IMR-90 (cell line): ENCODE data around the gene POGK. TPM values are rescaled to one million over a fixed set of nuclear protein-coding genes. Genes with fewer than 3 reads are reported as not detected.
A peak's percentile ranks its signal among the peaks of the same experiment; 100 is the strongest.

Experiments
- ATAC-seq: fragments of 200-7000 bp; cut with Tn5 transposase; 2 replicates; pipeline ENCODE4 v1.9.1; 2020; ENCODE audit warnings: low read depth, mild to moderate bottlenecking, moderate library complexity
- BruUV-seq: library from RNA; stranded (reverse); fragments of 400-500 nt; replicated peaks from 2 replicates; lab custom pipeline; 2021; lab: Mats Ljungman, UMichigan
- CTCF ChIA-PET: fragments of 300-600 bp; formaldehyde crosslinking; extraction: SDS; loops from one replicate; lab custom pipeline; 2021; ENCODE audit warnings: antibody characterized with exemption; lab: Yijun Ruan, JAX
- POLR2A ChIA-PET: fragments of 300-600 bp; sonication (Branson Sonifier 250); formaldehyde crosslinking; loops from one replicate; lab custom pipeline; 2022; ENCODE audit warnings: antibody characterized with exemption; ENCODE audit not compliant: unreplicated experiment; lab: Charles Lee
- DNase-seq: peaks from one replicate; pipeline ENCODE4 v3.0.0; 2013
- H2AFZ ChIP-seq: replicated peaks from 2 replicates; pipeline ENCODE3; 2013; ENCODE audit warnings: low read length, mild to moderate bottlenecking; ENCODE audit not compliant: poor library complexity
- H2AK5ac ChIP-seq: 2 replicates; pipeline ENCODE4 v1.6.1; 2013; ENCODE audit warnings: low read depth, low read length, inconsistent platforms
- H2AK9ac ChIP-seq: replicated peaks from 2 replicates; pipeline ENCODE3; 2013; ENCODE audit warnings: mild to moderate bottlenecking, low read depth, low read length, moderate library complexity; ENCODE audit not compliant: poor library complexity
- H2BK120ac ChIP-seq: 2 replicates; pipeline ENCODE4 v1.6.1; 2013; ENCODE audit warnings: low read depth, low read length, inconsistent platforms
- H2BK15ac ChIP-seq: 3 replicates; pipeline ENCODE4 v1.6.1; 2013; ENCODE audit warnings: low read depth, low read length, inconsistent platforms
- H2BK20ac ChIP-seq: 2 replicates; pipeline ENCODE4 v1.6.1; 2013; ENCODE audit warnings: low read depth, mild to moderate bottlenecking, inconsistent platforms, low read length, moderate library complexity
- H2BK5ac ChIP-seq: 2 replicates; pipeline ENCODE4 v1.6.1; 2013; ENCODE audit warnings: mild to moderate bottlenecking, low read depth, low read length, inconsistent platforms; ENCODE audit not compliant: poor library complexity, severe bottlenecking
- H3K14ac ChIP-seq: replicated peaks from 2 replicates; pipeline ENCODE4 v1.6.1; 2013; ENCODE audit warnings: low read depth, low read length, inconsistent platforms
- H3K18ac ChIP-seq: 2 replicates; pipeline ENCODE4 v1.6.1; 2013; ENCODE audit warnings: low read depth, low read length, control low read depth
- H3K23ac ChIP-seq: 2 replicates; pipeline ENCODE4 v1.6.1; 2013; ENCODE audit warnings: low read depth, low read length, inconsistent platforms
- H3K27ac ChIP-seq: 2 replicates; pipeline ENCODE4 v1.5.1; 2013; ENCODE audit warnings: mild to moderate bottlenecking, control low read depth, low read length; ENCODE audit not compliant: insufficient read depth
- H3K27me3 ChIP-seq: 2 replicates; pipeline ENCODE4 v1.6.1; 2013; ENCODE audit warnings: low read length; ENCODE audit not compliant: control insufficient read depth, insufficient read depth
- H3K36me3 ChIP-seq: 2 replicates; pipeline ENCODE4 v1.6.1; 2013; ENCODE audit warnings: low read length, mixed read lengths; ENCODE audit not compliant: control insufficient read depth, insufficient read depth
- H3K4ac ChIP-seq: 2 replicates; pipeline ENCODE4 v1.6.1; 2013; ENCODE audit warnings: low read depth, low read length, inconsistent platforms
- H3K4me1 ChIP-seq: 2 replicates; pipeline ENCODE4 v1.6.1; 2013; ENCODE audit warnings: low read length, mixed read lengths; ENCODE audit not compliant: control insufficient read depth, insufficient read depth
- H3K4me2 ChIP-seq: 2 replicates; pipeline ENCODE4 v1.6.1; 2013; ENCODE audit warnings: low read depth, mild to moderate bottlenecking, control low read depth, low read length, moderate library complexity
- H3K4me3 ChIP-seq: 2 replicates; pipeline ENCODE4 v1.5.1; 2013; ENCODE audit warnings: low read depth, mild to moderate bottlenecking, control low read depth, low read length, moderate library complexity; ENCODE audit not compliant: insufficient read depth
- H3K56ac ChIP-seq: 2 replicates; pipeline ENCODE4 v1.6.1; 2013; ENCODE audit warnings: low read length, inconsistent platforms; ENCODE audit not compliant: insufficient read depth; ENCODE audit errors: extremely low read depth
- H3K79me1 ChIP-seq, 2 experiments: 2 replicates each; pipeline ENCODE4 v1.6.1; 2013; ENCODE audit warnings: low read length in 2 of 2, inconsistent platforms in 1 of 2, low read depth in 1 of 2
- H3K9ac ChIP-seq: 2 replicates; pipeline ENCODE4 v1.6.1; 2013; ENCODE audit warnings: low read depth, low read length, control low read depth
- H3K9me1 ChIP-seq: 2 replicates; pipeline ENCODE4 v1.6.1; 2013; ENCODE audit warnings: low read length, inconsistent platforms; ENCODE audit not compliant: insufficient read depth
- H3K9me3 ChIP-seq: 2 replicates; pipeline ENCODE4 v1.6.1; 2013; ENCODE audit warnings: low read length; ENCODE audit not compliant: control insufficient read depth, insufficient read depth
- H4K20me1 ChIP-seq: 2 replicates; pipeline ENCODE4 v1.6.1; 2013; ENCODE audit warnings: low read length, inconsistent platforms; ENCODE audit not compliant: insufficient read depth
- H4K5ac ChIP-seq: 2 replicates; pipeline ENCODE4 v1.6.1; 2013; ENCODE audit warnings: mild to moderate bottlenecking, low read depth, low read length, control low read depth
- H4K8ac ChIP-seq, 2 experiments: 2 replicates each; pipeline ENCODE4 v1.6.1; 2013; ENCODE audit warnings: low read depth in 2 of 2, low read length in 2 of 2, control low read depth in 1 of 2, inconsistent platforms in 1 of 2
- H4K91ac ChIP-seq: 2 replicates; pipeline ENCODE4 v1.6.1; 2013; ENCODE audit warnings: low read depth, low read length, inconsistent platforms; ENCODE audit not compliant: insufficient read depth
- CEBPB ChIP-seq: IDR thresholded peaks from 2 replicates; pipeline ENCODE4 v1.6.1; 2012; ENCODE audit warnings: low read depth, low read length, improper control_type of control experiment
- CHD1 ChIP-seq: IDR thresholded peaks from 2 replicates; pipeline ENCODE4 v1.6.1; 2012; ENCODE audit warnings: low read depth, low read length, improper control_type of control experiment
- FOS ChIP-seq: fragments of 150-350 bp; IDR thresholded peaks from 2 replicates; pipeline ENCODE4 v1.6.1; 2016; ENCODE audit warnings: low read depth, low read length
- MAFK ChIP-seq: IDR thresholded peaks from 2 replicates; pipeline ENCODE4 v1.6.1; 2012; ENCODE audit warnings: low read depth, low read length, improper control_type of control experiment
- MAZ ChIP-seq: IDR thresholded peaks from 2 replicates; pipeline ENCODE4 v1.6.1; 2012; ENCODE audit warnings: low read depth, mild to moderate bottlenecking, low read length, improper control_type of control experiment, moderate library complexity, borderline replicate concordance
- MXI1 ChIP-seq: IDR thresholded peaks from 2 replicates; pipeline ENCODE4 v1.6.1; 2012; ENCODE audit warnings: low read depth, mild to moderate bottlenecking, low read length, moderate library complexity, borderline replicate concordance
- POLR2A ChIP-seq: IDR thresholded peaks from 2 replicates; pipeline ENCODE4 v1.6.1; 2012; ENCODE audit warnings: mild to moderate bottlenecking, low read depth, low read length
- RAD21 ChIP-seq: IDR thresholded peaks from 2 replicates; pipeline ENCODE4 v1.6.1; 2012; ENCODE audit warnings: low read length, improper control_type of control experiment
- RCOR1 ChIP-seq: IDR thresholded peaks from 2 replicates; pipeline ENCODE4 v1.6.1; 2012; ENCODE audit warnings: mild to moderate bottlenecking, low read length, improper control_type of control experiment; ENCODE audit not compliant: insufficient replicate concordance
- RFX5 ChIP-seq: IDR thresholded peaks from 2 replicates; pipeline ENCODE4 v1.8.0; 2012; ENCODE audit warnings: low read depth, mild to moderate bottlenecking, low read length, moderate library complexity
- SMC3 ChIP-seq: fragments of 150-350 bp; IDR thresholded peaks from 2 replicates; pipeline ENCODE4 v1.6.1; 2016; ENCODE audit warnings: low read depth, mild to moderate bottlenecking, antibody characterized with exemption, low read length, moderate library complexity
- USF2 ChIP-seq: fragments of 150-350 bp; IDR thresholded peaks from 2 replicates; pipeline ENCODE4 v1.6.1; 2017; ENCODE audit warnings: mild to moderate bottlenecking, antibody characterized with exemption, low read length, low read depth
- WGBS, 2 experiments: methylation state at CpG; one replicate each; pipeline versions ENCODE4 v1.1.5 to v1.1.7; 2013; ENCODE audit warnings: missing lambda C conversion rate in 2 of 2; ENCODE audit not compliant: insufficient read length in 1 of 2; ENCODE audit errors: extremely low coverage in 2 of 2; 5-methylcytosine and 5-hydroxymethylcytosine counted together
- dilution Hi-C: fragments of 300-500 bp; cut with HindIII; formaldehyde crosslinking; loops from one replicate; pipeline ENCODE4 v1.14.3; 2018; ENCODE audit warnings: low sequenced_read_pairs; ENCODE audit not compliant: unreplicated experiment
- in situ Hi-C: fragments of 300-500 bp; cut with MboI; formaldehyde crosslinking; loops from 3 replicates; pipeline ENCODE4 v1.14.3; 2019; ENCODE audit warnings: low sequenced_read_pairs, inconsistent platforms, mixed read lengths
- intact Hi-C: fragments of 100-400 bp; cut with micrococcal nuclease; formaldehyde crosslinking; loops from 2 replicates; pipeline ENCODE4 v1.10.0; 2022
- polyA plus RNA-seq, 3 experiments: library from polyadenylated mRNA; depleted of rRNA; stranded (reverse); fragments of >200 nt; gene quantifications; 2 replicates each; pipeline ENCODE4 v1.2.3, GENCODE V29; 2012; ENCODE audit warnings: low replicate concordance in 1 of 3
- total RNA-seq: library from RNA; depleted of rRNA; stranded (reverse); fragments of >200 nt; gene quantifications from 2 replicates; pipeline ENCODE4 v1.2.3, GENCODE V29; 2012
- TF ChIP-seq, protein P1 (sequence below): conservative IDR thresholded peaks from 2 replicates; pipeline ENCODE4 v1.5.1; 2012; ENCODE audit warnings: mild to moderate bottlenecking, low read depth, low read length, improper control_type of control experiment
- TF ChIP-seq, protein P2 (sequence below): fragments of 150-350 bp; IDR thresholded peaks from 2 replicates; pipeline ENCODE4 v1.6.1; 2016; ENCODE audit warnings: low read depth, mild to moderate bottlenecking, low read length, moderate library complexity, borderline replicate concordance

The POGK gene
- total and polyA plus RNA-seq, 2 of the 4 experiments (the other 2 are of a cell fraction): 11.3 to 25.6 TPM

DNA sequence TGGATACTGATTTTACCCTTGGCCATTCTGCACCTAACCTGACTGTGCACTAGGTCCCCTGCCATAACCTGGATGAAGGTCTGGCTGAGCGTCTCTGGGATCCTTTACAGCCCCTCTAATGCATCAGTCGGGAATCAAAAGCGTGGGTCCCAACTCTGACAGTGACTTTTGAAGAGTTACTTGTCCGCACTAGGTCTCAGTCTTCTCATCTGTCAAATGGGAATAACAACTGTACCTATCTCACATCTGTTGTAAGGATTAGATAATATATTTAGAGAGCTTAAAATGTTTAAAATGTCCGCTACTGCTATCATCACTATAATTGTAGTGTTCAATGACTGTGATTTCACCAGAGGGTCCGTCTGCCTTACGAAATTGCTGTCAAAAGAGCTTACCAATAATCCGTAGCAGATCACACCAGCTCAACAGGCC lies 36.0 kb downstream of the POGK start:
- Histone ChIP-seq H2AFZ (peak overlapping the region; percentile 96), H3K56ac (peak overlapping the region; percentile 38; the same call in 1 of the 2 replicates)

More for the DNA sequence above, 36.0 kb downstream of the POGK start:
- no peak overlapping the region; a peak in 1 of 4 replicates for H4K8ac ChIP-seq
- 0 out of 2 replicates have a peak overlapping the region, but pooled peaks have one; percentile 5 for H4K91ac ChIP-seq
- CTCF ChIA-PET: interaction anchor here (1.1 kb wide), 1 partner anchor 27 kb away, joined by 3 read pairs; no protein-coding TSS in a partner anchor
- H2BK15ac ChIP-seq: no peak overlapping the region
- POLR2A ChIA-PET: no interaction called here
- DNase-seq (no peak), ATAC-seq (no peak)
- H3K9ac ChIP-seq: peak overlapping the region; percentile 70
- dilution Hi-C loops (no loop called here), in situ Hi-C loops (no loop called here), intact Hi-C loops (no loop called here)
- H4K5ac ChIP-seq: peak overlapping the region; percentile 47
- peaks cover 2% of the 10 kb centered on the region; the same call in 1 of the 2 replicates for H3K4me1 ChIP-seq
- peak overlapping the region; percentile 19 for H2BK5ac ChIP-seq
- H2BK120ac ChIP-seq: no peak overlapping the region
- BruUV-seq: no TSS peak
- H3K9me1 ChIP-seq: peaks cover 5% of the 10 kb centered on the region; the same call in 1 of the 2 replicates
- no peaks in the 10 kb centered on the region for H3K27me3 ChIP-seq
- 14% methylated on average over 2 of the region's 8 CpGs; no CpG with 5 or more reads in 1 of the 2 experiments for WGBS, 2 experiments
- H3K9me3 ChIP-seq: no peaks in the 10 kb centered on the region
- peak overlapping the region; percentile 82; the same call in 1 of the 2 replicates for H3K14ac ChIP-seq
- no peak overlapping the region for H3K4ac ChIP-seq
- H3K79me1 ChIP-seq: peaks cover 22 to 30% of the 10 kb centered on the region in 2 experiments
- peak overlapping the region; percentile 88 for H3K4me3 ChIP-seq
- peak overlapping the region; percentile 83 for H3K4me2 ChIP-seq
- no peaks in the 10 kb centered on the region; the same call in 1 of the 2 replicates for H4K20me1 ChIP-seq
- no peak overlapping the region for H2BK20ac ChIP-seq
- H3K36me3 ChIP-seq: no peaks in the 10 kb centered on the region; the same call in 1 of the 2 replicates
- no peak overlapping the region for H3K18ac ChIP-seq
- TF ChIP-seq MAFK (no peak), FOS (no peak), CEBPB (no peak), MAZ (no peak), USF2 (no peak), SMC3 (no peak), RFX5 (no peak), CHD1 (no peak), RAD21 (no peak), RCOR1 (no peak), POLR2A (no peak), MXI1 (no peak)
- TF ChIP-seq, protein P1, sequence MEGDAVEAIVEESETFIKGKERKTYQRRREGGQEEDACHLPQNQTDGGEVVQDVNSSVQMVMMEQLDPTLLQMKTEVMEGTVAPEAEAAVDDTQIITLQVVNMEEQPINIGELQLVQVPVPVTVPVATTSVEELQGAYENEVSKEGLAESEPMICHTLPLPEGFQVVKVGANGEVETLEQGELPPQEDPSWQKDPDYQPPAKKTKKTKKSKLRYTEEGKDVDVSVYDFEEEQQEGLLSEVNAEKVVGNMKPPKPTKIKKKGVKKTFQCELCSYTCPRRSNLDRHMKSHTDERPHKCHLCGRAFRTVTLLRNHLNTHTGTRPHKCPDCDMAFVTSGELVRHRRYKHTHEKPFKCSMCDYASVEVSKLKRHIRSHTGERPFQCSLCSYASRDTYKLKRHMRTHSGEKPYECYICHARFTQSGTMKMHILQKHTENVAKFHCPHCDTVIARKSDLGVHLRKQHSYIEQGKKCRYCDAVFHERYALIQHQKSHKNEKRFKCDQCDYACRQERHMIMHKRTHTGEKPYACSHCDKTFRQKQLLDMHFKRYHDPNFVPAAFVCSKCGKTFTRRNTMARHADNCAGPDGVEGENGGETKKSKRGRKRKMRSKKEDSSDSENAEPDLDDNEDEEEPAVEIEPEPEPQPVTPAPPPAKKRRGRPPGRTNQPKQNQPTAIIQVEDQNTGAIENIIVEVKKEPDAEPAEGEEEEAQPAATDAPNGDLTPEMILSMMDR: no peak
- TF ChIP-seq, protein P2, sequence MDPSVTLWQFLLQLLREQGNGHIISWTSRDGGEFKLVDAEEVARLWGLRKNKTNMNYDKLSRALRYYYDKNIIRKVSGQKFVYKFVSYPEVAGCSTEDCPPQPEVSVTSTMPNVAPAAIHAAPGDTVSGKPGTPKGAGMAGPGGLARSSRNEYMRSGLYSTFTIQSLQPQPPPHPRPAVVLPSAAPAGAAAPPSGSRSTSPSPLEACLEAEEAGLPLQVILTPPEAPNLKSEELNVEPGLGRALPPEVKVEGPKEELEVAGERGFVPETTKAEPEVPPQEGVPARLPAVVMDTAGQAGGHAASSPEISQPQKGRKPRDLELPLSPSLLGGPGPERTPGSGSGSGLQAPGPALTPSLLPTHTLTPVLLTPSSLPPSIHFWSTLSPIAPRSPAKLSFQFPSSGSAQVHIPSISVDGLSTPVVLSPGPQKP: no peak
- peak overlapping the region; percentile 79; the same call in 1 of the 2 replicates for H3K27ac ChIP-seq
- H3K23ac ChIP-seq: peak overlapping the region; percentile 81
- H2AK9ac ChIP-seq: peak overlapping the region; percentile 79
- H2AK5ac ChIP-seq: no peak overlapping the region; the same call in 1 of the 2 replicates
